HG03060 (cell line): ENCODE results near the gene DOCK4.

ENCODE experiments used
- ATAC-seq: cut with Tn5 transposase; IDR thresholded peaks from one replicate; pipeline ENCODE4 v1.9.1; 2021; ENCODE audit warnings: low read depth, moderate number of reproducible peaks; ENCODE audit not compliant: unreplicated experiment

The DOCK4 gene

GRCh38 chr7:112063974-112064373, 142.2 kb downstream of the DOCK4 start:
- ATAC-seq, result no peak

- ATAC-seq, result no peak
Measured at GRCh38 chr7:112061051-112061450, 145.1 kb downstream of the DOCK4 start.

- no peak for ATAC-seq
Measured at GRCh38 chr7:112060625-112061024, 145.6 kb downstream of the DOCK4 start.

- ATAC-seq, result no peak
Measured at GRCh38 chr7:112059675-112060074, 146.5 kb downstream of the DOCK4 start.

GRCh38 chr7:112058686-112059085, 147.5 kb downstream of the DOCK4 start:
- ATAC-seq, result no peak

- ATAC-seq, result no peak
Measured at GRCh38 chr7:112056409-112056808, 149.8 kb downstream of the DOCK4 start.

GRCh38 chr7:112053737-112054069, 152.5 kb downstream of the DOCK4 start:
- ATAC-seq, result no peak

GRCh38 chr7:112052993-112053736, 153.0 kb downstream of the DOCK4 start:
- ATAC-seq, result no peak

GRCh38 chr7:112052498-112052897, 153.7 kb downstream of the DOCK4 start:
- no peak for ATAC-seq

GRCh38 chr7:112050250-112050881, 155.8 kb downstream of the DOCK4 start:
- ATAC-seq, result no peak

GRCh38 chr7:112049555-112050249, 156.5 kb downstream of the DOCK4 start:
- ATAC-seq, result no peak

GRCh38 chr7:112047421-112047820, 158.8 kb downstream of the DOCK4 start:
- ATAC-seq, result no peak

- ATAC-seq, result no peak
Measured at GRCh38 chr7:112045222-112045621, 161.0 kb downstream of the DOCK4 start.

- no peak for ATAC-seq
Measured at GRCh38 chr7:112042631-112043030, 163.6 kb downstream of the DOCK4 start.

GRCh38 chr7:112038353-112038752, 167.8 kb downstream of the DOCK4 start:
- ATAC-seq, result no peak

GRCh38 chr7:112036071-112036470, 170.1 kb downstream of the DOCK4 start:
- no peak for ATAC-seq

- ATAC-seq, result no peak
Measured at GRCh38 chr7:112031689-112032088, 174.5 kb downstream of the DOCK4 start.

GRCh38 chr7:112025556-112025955, 180.6 kb downstream of the DOCK4 start:
- no peak for ATAC-seq

- no peak for ATAC-seq
Measured at GRCh38 chr7:112023786-112024185, 182.4 kb downstream of the DOCK4 start.

- ATAC-seq, result no peak
Measured at GRCh38 chr7:112023282-112023681, 182.9 kb downstream of the DOCK4 start.

- ATAC-seq, result no peak
Measured at GRCh38 chr7:112022128-112022527, 184.1 kb downstream of the DOCK4 start.
